ENCODE data around the gene COIL.
"Not testable (repeated sequence)": the region's sequence is repeated elsewhere in the genome, so short reads cannot be mapped to it uniquely, and the experiment has no call there.

The COIL gene

DNA sequence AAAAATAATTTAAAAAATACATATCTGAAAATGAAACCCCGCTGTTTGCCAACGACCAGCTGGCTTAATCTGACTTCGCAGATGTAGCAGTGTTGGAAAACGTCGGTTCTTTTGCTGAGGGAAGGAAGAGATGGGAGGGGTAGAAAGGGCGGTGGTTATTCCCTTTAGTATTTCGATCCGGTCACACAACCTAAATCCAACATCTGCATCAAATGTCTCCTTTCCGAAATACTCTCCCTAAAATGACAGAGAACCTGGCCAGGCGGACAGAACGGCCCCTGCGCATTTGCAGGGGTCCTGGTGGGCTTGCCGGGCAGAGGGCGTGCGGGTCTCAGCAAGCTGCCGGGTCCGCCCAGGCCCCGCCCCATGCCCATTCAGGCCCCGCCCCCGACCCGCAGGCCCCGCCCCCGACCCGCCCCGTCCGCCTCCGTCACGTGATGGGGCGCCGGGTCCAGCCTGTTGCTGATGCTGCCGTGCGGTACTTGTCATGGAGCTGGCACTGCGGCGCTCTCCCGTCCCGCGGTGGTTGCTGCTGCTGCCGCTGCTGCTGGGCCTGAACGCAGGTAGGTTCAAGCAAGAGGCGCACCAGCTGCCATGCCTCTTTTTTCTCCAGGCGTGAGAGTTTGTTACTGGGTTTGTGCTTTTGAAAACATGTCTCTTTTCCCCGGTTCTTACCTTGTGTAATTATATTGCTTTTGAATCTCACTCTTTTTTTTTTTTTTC lies 17.0 kb upstream of the COIL start, which contains the start of gene SCPEP1:
Gene SCPEP1 (plus strand): TSS at position 459 of the 723 bp plus-strand sequence. CDS start 29 bp downstream, at position 488.
- H3K9me3 ChIP-seq (ENCODE audit: control insufficient read depth in 1 of 2, low read length in 2 of 2): no peaks in the 10 kb centered on the region
- H3K4me3 ChIP-seq (ENCODE audit: low read depth in 1 of 2, low read length in 2 of 2): peak within 1 kb of the TSS; percentile 72 to 81
- H3K27ac ChIP-seq (ENCODE audit: low read length): peak within 1 kb of the TSS; percentile 35
- H3K36me3 ChIP-seq (ENCODE audit: control insufficient read depth in 1 of 2, insufficient read depth in 2 of 2, low read length in 2 of 2): peaks cover 4 to 13% of the 10 kb centered on the region in 2 donors
- no peaks in the 10 kb centered on the region for H3K27me3 ChIP-seq (ENCODE audit: low read depth, low read length)
- H3K4me1 ChIP-seq (ENCODE audit: control insufficient read depth in 1 of 2, insufficient read depth in 2 of 2, low read length in 2 of 2): peaks cover 5 to 18% of the 10 kb centered on the region in 2 donors

DNA sequence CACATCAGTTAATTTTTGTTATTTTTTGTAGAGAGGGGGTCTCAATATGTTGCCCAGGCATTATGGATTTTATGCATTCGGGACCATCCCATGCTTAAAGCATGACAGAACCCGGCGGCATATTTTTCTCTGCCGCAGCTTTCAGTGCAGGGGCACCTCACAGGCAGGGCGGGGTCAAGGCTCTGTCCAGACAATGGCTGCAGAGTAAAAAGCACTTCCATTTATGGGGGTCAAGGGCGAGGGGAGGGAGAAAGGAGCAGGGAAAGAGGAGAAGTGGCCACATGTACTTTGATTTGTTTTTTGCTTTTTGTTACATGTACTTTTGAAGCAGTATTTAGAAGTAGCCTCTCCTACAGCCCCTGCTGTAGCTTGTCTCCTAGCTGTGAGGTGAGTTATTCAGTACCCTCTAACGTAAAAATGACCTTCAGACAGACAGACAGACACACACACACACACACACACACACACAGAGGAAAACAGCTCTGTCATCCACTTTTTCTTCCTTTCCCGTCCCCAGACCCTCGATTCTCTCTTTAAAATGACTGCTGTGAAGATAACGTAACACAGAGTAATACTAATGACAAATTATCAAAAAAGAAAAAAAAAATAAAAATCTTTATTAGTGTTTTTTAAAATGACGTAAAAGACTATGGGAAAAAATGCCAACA lies 16.2 kb upstream of the COIL start:
- no peaks in the 10 kb centered on the region for H3K9me3 ChIP-seq (ENCODE audit: control insufficient read depth in 1 of 2, low read length in 2 of 2)
- H3K36me3 ChIP-seq (ENCODE audit: control insufficient read depth in 1 of 2, insufficient read depth in 2 of 2, low read length in 2 of 2): peaks cover 4 to 12% of the 10 kb centered on the region in 2 donors
- H3K27me3 ChIP-seq (ENCODE audit: low read depth, low read length): no peaks in the 10 kb centered on the region
- H3K4me3 ChIP-seq (ENCODE audit: low read depth in 1 of 2, low read length in 2 of 2): peak overlapping the region; percentile 72 to 81
- H3K27ac ChIP-seq (ENCODE audit: low read length): no peak overlapping the region
- peaks cover 5 to 18% of the 10 kb centered on the region in 2 donors for H3K4me1 ChIP-seq (ENCODE audit: control insufficient read depth in 1 of 2, insufficient read depth in 2 of 2, low read length in 2 of 2)

DNA sequence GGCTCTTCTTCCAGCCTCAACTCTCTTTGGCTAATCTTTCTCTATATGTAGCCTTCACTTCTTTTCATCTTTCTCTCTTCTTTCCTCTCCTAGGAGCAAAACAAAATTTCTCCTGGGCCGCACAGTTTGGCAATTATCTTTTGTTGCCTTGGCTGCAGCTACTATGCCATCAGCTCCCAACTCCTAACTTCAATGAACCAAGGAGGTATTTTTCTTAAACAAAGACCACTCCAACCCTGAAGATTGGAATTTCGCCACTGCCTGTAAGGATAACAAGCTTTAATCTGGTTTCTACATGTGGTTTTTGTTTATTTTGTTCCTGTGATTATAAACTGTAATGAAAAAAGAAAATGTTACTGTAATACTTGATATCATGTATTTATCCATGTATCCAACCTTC lies 14.8 kb upstream of the COIL start:
- Histone ChIP-seq H3K36me3 (ENCODE audit: control insufficient read depth in 1 of 2, insufficient read depth in 2 of 2, low read length in 2 of 2) (no peaks in the 10 kb centered on the region), H3K27me3 (ENCODE audit: low read depth, low read length) (no peaks in the 10 kb centered on the region), H3K9me3 (ENCODE audit: control insufficient read depth in 1 of 2, low read length in 2 of 2) (no peaks in the 10 kb centered on the region), H3K4me1 (ENCODE audit: control insufficient read depth in 1 of 2, insufficient read depth in 2 of 2, low read length in 2 of 2) (peaks cover 5 to 18% of the 10 kb centered on the region in 2 donors), H3K4me3 (ENCODE audit: low read depth in 1 of 2, low read length in 2 of 2) (no peak overlapping the region), H3K27ac (ENCODE audit: low read length) (no peak overlapping the region)

DNA sequence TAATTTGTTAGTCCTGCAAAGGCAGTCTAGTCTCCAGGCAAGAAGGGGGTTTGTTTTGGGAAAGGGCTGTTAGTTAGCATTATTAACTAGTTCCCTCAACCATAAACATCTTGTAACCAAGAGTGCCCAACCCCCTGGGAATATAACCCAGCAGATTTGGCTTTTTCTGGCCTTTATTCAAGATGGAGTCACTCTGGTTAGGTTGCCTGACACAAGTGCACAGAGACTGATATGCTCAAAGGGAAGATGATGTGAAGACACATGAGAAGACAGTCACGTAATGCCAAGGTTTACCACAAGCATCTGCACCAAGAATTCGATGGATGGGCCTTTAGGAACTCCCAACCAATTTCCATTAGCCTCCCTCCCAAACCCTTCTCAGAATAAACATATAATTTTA lies 13.2 kb upstream of the COIL start:
- Histone ChIP-seq H3K27me3 (ENCODE audit: low read depth, low read length) (no peaks in the 10 kb centered on the region), H3K4me1 (ENCODE audit: control insufficient read depth in 1 of 2, insufficient read depth in 2 of 2, low read length in 2 of 2) (peaks cover 5 to 16% of the 10 kb centered on the region in 2 donors), H3K4me3 (ENCODE audit: low read depth in 1 of 2, low read length in 2 of 2) (no peak overlapping the region), H3K9me3 (ENCODE audit: control insufficient read depth in 1 of 2, low read length in 2 of 2) (no peaks in the 10 kb centered on the region), H3K27ac (ENCODE audit: low read length) (no peak overlapping the region), H3K36me3 (ENCODE audit: control insufficient read depth in 1 of 2, insufficient read depth in 2 of 2, low read length in 2 of 2) (no peaks in the 10 kb centered on the region)

DNA sequence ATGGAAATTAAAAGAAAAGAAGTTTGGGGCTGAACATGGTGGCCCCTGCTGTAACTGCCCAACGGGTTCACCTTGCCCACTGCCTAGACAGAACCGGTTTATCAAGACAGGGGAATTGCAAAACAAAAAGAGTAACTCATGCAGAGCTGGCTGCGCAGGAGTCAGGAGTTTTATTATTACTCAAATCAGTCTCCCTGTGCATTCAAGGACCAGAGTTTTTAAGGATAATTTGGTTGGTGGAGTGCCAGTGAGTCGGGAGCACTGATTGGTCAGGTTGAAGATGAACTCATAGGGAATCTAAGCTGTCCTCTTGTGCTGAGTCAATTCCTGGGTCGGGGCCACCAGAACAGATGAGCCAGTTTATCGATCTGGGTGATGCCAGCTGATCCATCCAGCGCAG lies 12.7 kb upstream of the COIL start:
- Histone ChIP-seq H3K4me3 (ENCODE audit: low read depth in 1 of 2, low read length in 2 of 2) (no peak overlapping the region), H3K27me3 (ENCODE audit: low read depth, low read length) (no peaks in the 10 kb centered on the region), H3K4me1 (ENCODE audit: control insufficient read depth in 1 of 2, insufficient read depth in 2 of 2, low read length in 2 of 2) (peaks cover 0 to 10% of the 10 kb centered on the region in 2 donors), H3K9me3 (ENCODE audit: control insufficient read depth in 1 of 2, low read length in 2 of 2) (no peaks in the 10 kb centered on the region), H3K36me3 (ENCODE audit: control insufficient read depth in 1 of 2, insufficient read depth in 2 of 2, low read length in 2 of 2) (no peaks in the 10 kb centered on the region), H3K27ac (ENCODE audit: low read length) (no peak overlapping the region)

DNA sequence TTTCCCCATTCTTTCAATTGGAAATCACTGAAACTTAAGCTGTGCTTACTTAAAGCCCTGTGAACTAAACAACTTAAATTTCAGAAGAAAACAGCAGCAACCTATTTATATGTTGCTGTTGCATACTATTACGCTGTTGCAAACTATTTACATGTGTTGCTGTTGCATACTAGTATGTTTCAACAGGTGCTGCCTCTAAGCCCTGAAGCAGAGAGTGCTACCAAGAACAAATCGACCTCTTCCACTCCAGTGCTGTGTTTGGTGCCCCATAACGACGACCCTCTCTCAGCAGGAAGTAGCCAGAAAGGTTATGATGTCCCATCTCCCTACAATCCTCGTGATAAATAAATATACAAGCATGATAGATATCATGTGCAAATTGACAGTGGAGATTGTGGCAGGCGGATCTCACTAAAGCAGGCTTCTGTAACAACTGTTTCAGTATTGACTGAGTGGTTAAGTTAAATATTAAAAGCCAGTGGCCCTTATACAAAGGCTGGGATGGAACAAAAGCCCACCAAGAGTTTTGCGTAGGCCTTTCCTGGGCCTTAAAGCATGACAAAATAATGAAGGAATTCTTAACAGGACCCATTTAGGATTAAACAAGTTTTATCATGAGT lies 11.4 kb upstream of the COIL start:
- Histone ChIP-seq H3K4me1 (ENCODE audit: control insufficient read depth in 1 of 2, insufficient read depth in 2 of 2, low read length in 2 of 2) (peaks cover 0 to 7% of the 10 kb centered on the region in 2 donors), H3K27me3 (ENCODE audit: low read depth, low read length) (no peaks in the 10 kb centered on the region), H3K9me3 (ENCODE audit: control insufficient read depth in 1 of 2, low read length in 2 of 2) (no peaks in the 10 kb centered on the region), H3K4me3 (ENCODE audit: low read depth in 1 of 2, low read length in 2 of 2) (no peak overlapping the region), H3K27ac (ENCODE audit: low read length) (no peak overlapping the region), H3K36me3 (ENCODE audit: control insufficient read depth in 1 of 2, insufficient read depth in 2 of 2, low read length in 2 of 2) (no peaks in the 10 kb centered on the region)

DNA sequence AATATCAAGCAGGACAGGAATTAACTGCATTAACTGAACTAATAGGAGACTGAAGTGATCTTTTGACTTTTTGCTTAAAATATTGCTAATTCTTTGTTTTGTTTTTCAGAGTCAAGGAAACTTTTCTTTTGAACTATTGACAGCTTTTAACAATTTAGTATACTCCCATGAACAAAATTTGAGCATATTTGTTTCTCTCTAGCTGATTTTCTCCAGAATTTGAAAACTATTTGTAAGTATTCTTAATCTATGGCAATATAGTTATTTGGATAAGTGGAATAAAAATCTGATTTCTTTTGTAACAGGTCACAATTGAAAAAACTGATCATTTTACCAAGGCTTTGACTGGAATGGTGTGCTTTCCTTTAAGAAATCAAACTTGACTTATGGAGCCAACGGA lies 10.1 kb upstream of the COIL start:
- Histone ChIP-seq H3K4me3 (ENCODE audit: low read depth in 1 of 2, low read length in 2 of 2) (no peak overlapping the region), H3K9me3 (ENCODE audit: control insufficient read depth in 1 of 2, low read length in 2 of 2) (no peaks in the 10 kb centered on the region), H3K4me1 (ENCODE audit: control insufficient read depth in 1 of 2, insufficient read depth in 2 of 2, low read length in 2 of 2) (no peaks in the 10 kb centered on the region), H3K27me3 (ENCODE audit: low read depth, low read length) (no peaks in the 10 kb centered on the region), H3K27ac (ENCODE audit: low read length) (no peak overlapping the region), H3K36me3 (ENCODE audit: control insufficient read depth in 1 of 2, insufficient read depth in 2 of 2, low read length in 2 of 2) (no peaks in the 10 kb centered on the region)

DNA sequence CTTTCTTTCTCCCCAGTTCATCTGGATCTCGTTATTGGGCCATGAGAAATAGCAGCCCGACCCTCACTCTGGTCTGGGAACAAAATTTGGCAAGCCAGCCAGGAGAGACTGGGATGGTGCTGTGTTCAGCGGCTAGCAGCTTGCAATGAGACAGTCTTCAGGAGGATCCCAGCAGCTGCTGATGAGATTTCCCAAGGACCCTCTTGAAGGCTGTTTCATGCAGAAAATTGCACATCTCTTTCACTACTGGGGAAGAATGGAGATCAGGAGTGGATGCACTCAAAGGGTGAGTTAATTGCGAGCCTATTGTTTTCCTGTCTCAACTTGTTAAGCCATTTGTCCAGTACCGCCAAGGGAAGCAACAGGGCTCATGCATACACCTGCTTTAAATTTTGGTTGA lies 5.5 kb upstream of the COIL start:
- Histone ChIP-seq H3K4me3 (ENCODE audit: low read depth in 1 of 2, low read length in 2 of 2) (no peak overlapping the region), H3K27ac (ENCODE audit: low read length) (no peak overlapping the region), H3K9me3 (ENCODE audit: control insufficient read depth in 1 of 2, low read length in 2 of 2) (no peaks in the 10 kb centered on the region), H3K4me1 (ENCODE audit: control insufficient read depth in 1 of 2, insufficient read depth in 2 of 2, low read length in 2 of 2) (no peaks in the 10 kb centered on the region), H3K36me3 (ENCODE audit: control insufficient read depth in 1 of 2, insufficient read depth in 2 of 2, low read length in 2 of 2) (no peaks in the 10 kb centered on the region), H3K27me3 (ENCODE audit: low read depth, low read length) (no peaks in the 10 kb centered on the region)

DNA sequence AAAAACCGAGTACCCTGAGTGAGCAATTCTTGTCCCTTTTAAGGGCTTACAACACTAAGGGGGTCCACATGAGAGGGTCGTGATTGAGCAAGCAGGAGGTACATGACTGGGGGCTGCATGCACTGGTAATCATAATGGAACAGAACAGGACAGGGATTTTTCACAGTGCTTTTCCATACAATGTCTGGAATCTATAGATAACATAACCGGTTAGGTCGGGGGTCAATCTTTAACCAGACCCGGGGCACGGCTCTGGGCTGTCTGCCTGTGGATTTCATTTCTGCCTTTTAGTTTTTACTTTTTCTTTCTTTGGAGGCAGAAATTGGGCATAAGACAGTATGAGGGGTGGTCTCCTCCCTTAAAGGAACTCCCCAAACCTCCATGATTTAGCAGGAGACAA lies 4.8 kb upstream of the COIL start:
- not testable (repeated sequence) for H3K9me3 ChIP-seq (ENCODE audit: control insufficient read depth in 1 of 2, low read length in 2 of 2); H3K27me3 ChIP-seq (ENCODE audit: low read depth, low read length); H3K4me3 ChIP-seq (ENCODE audit: low read depth in 1 of 2, low read length in 2 of 2); H3K4me1 ChIP-seq (ENCODE audit: control insufficient read depth in 1 of 2, insufficient read depth in 2 of 2, low read length in 2 of 2); H3K27ac ChIP-seq (ENCODE audit: low read length); H3K36me3 ChIP-seq (ENCODE audit: control insufficient read depth in 1 of 2, insufficient read depth in 2 of 2, low read length in 2 of 2)

DNA sequence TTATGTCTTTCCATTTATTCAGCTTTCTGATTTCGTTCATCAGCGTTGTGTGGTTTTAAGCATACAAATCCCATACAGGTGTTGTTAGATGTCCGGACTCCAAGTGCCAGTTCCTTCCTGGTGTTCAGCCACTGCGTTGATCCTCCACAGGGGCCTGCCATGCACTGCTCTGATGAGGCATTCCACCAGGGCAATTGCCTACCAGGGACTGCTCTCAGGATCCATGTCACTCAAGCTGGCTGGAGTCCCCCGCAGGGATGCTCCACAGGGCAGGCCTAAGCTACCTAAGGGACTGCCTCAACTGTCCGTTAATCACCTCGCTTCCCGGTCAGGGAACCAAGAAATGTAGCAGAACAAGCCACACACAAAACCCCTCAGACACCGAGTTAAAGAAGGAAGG lies 4.4 kb upstream of the COIL start:
- H3K9me3 ChIP-seq (ENCODE audit: control insufficient read depth in 1 of 2, low read length in 2 of 2); H3K27ac ChIP-seq (ENCODE audit: low read length); H3K36me3 ChIP-seq (ENCODE audit: control insufficient read depth in 1 of 2, insufficient read depth in 2 of 2, low read length in 2 of 2); H3K4me1 ChIP-seq (ENCODE audit: control insufficient read depth in 1 of 2, insufficient read depth in 2 of 2, low read length in 2 of 2); H3K4me3 ChIP-seq (ENCODE audit: low read depth in 1 of 2, low read length in 2 of 2); H3K27me3 ChIP-seq (ENCODE audit: low read depth, low read length): not testable (repeated sequence)

DNA sequence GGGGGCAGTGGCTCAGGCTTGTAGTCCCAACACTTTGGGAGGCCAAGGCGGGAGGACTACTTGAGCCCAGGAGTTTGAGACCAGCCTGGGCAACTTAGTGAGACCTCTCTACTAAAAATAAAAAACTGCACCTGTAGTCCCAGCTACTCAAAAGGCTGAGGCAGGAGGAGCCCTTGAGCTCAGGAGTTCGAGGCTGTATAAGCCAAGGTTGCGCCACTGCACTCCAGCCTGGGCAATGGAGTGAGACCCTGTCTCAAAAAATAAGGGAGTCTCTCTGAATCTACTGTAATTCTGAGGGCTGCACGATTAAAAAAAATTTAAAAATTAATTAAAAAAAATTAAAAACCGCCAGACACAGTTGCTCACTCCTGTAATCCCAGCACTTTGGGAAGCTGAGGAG lies 3.9 kb downstream of the COIL start:
- Histone ChIP-seq H3K27ac (ENCODE audit: low read length) (no peak overlapping the region), H3K9me3 (ENCODE audit: control insufficient read depth in 1 of 2, low read length in 2 of 2) (no peaks in the 10 kb centered on the region), H3K4me1 (ENCODE audit: control insufficient read depth in 1 of 2, insufficient read depth in 2 of 2, low read length in 2 of 2) (peaks cover 2 to 15% of the 10 kb centered on the region in 2 donors), H3K27me3 (ENCODE audit: low read depth, low read length) (no peaks in the 10 kb centered on the region), H3K36me3 (ENCODE audit: control insufficient read depth in 1 of 2, insufficient read depth in 2 of 2, low read length in 2 of 2) (peaks cover 0 to 5% of the 10 kb centered on the region in 2 donors), H3K4me3 (ENCODE audit: low read depth in 1 of 2, low read length in 2 of 2) (no peak overlapping the region)
